ENCODE results near the gene ZDHHC5.
A peak's percentile ranks its signal among the peaks of the same experiment; 100 is the strongest.
"Not testable (repeated sequence)": the region's sequence is repeated elsewhere in the genome, so short reads cannot be mapped to it uniquely, and the experiment has no call there.

ZDHHC5 gene

DNA sequence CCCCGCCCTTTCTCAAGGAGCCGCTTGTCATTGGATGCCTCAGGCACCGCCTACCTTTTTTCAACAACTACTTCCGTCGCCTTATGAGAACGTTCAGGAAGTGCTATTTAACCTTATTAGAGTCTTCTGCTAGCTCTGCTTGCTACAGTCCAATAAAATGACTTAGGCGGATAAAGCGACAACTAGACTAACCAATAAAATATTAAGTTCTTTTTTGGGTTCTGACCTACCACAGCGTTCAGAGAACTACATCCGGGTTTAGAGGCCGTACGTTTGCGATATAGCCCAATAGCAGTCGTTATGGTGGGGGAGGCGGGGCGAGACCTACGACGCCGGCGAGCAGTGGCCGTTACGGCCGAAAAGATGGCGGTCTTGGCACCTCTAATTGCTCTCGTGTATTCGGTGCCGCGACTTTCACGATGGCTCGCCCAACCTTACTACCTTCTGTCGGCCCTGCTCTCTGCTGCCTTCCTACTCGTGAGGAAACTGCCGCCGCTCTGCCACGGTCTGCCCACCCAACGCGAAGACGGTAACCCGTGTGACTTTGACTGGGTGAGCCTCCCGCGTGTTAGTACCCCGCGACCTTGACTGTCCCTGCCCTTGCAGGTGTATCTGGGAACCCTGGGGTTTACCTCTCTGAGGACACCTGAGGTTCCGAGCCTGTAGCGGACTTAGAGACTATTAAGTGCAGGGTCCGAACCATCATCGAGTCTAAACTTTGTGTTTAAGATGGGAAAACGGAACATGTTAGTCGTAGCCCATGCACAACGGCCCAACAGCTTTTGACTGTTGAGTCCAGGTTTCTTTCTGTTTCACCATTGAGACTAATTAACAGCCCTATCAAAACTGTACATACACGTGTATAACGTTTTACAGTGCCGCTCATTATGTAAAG, 44.6 kb downstream of the ZDHHC5 start, which contains the start of gene TMX2:
Gene TMX2 (plus strand): TSS at position 338 of the 895 bp plus-strand sequence. CDS start 26 bp downstream, at position 364.
- H3K27me3 ChIP-seq (ENCODE audit: insufficient read depth, low read length), result no peaks in the 10 kb centered on the region
- H3K27ac ChIP-seq (ENCODE audit: low read length), result peak within 1 kb of the TSS; percentile 88
- peak within 1 kb of the TSS; percentile 98 for H3K4me3 ChIP-seq (ENCODE audit: low read length)
- H3K36me3 ChIP-seq (ENCODE audit: insufficient read depth, low read depth, low read length), result peaks cover 8% of the 10 kb centered on the region; the same call in 1 of the 2 replicates
- H3K9me3 ChIP-seq (ENCODE audit: insufficient read depth, low read depth, low read length), result no peaks in the 10 kb centered on the region
- peak within 1 kb of the TSS; percentile 98 for H3K9ac ChIP-seq (ENCODE audit: low read depth, low read length)
- peaks cover 7% of the 10 kb centered on the region; the same call in 1 of the 2 replicates for H3K4me1 ChIP-seq (ENCODE audit: insufficient read depth, low read length)

DNA sequence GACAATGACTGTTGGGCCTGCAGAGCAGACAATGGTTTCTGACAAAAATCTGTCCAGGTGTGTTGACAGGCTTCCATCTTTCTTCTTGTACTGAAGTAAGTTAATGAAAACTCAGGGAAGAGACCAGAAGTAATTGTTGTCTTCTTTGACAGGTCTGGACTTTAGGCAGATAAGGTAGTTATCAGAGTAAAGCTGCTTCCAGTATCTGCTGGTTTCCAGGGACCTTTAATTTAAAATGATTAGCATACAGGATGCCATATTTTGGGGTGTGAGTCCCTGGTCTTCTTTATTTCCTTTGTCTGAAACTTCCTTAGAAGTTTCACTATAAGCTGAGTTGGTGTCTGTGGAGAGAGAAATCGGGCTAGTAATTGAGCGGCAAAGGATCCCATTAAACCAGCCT, 45.9 kb downstream of the ZDHHC5 start:
- H3K4me1 ChIP-seq (ENCODE audit: insufficient read depth, low read length), result peaks cover 7% of the 10 kb centered on the region; the same call in 1 of the 2 replicates
- H3K4me3 ChIP-seq (ENCODE audit: low read length), result peak overlapping the region; percentile 98
- H3K36me3 ChIP-seq (ENCODE audit: insufficient read depth, low read depth, low read length), result peaks cover 10% of the 10 kb centered on the region
- no peaks in the 10 kb centered on the region; the same call in 1 of the 2 replicates for H3K9me3 ChIP-seq (ENCODE audit: insufficient read depth, low read depth, low read length)
- no peak overlapping the region for H3K27ac ChIP-seq (ENCODE audit: low read length)
- peak overlapping the region; percentile 98; the same call in 1 of the 2 replicates for H3K9ac ChIP-seq (ENCODE audit: low read depth, low read length)
- no peaks in the 10 kb centered on the region for H3K27me3 ChIP-seq (ENCODE audit: insufficient read depth, low read length)

DNA sequence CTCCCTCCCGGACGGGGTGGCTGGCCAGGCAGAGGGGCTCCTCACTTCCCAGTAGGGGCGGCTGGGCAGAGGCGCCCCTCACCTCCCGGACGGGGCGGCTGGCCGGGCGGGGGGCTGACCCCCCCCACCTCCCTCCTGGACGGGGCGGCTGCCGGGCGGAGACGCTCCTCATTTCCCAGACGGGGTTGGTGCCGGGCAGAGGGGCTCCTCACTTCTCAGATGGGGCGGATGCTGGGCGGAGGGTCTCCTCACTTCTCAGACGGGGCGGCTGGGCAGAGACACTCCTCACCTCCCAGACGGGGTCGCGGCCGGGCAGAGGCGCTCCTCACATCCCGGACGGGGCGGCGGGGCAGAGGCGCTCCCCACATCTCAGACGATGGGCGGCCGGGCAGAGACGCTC, 48.8 kb downstream of the ZDHHC5 start:
- not testable (repeated sequence) for H3K4me3 ChIP-seq (ENCODE audit: low read length); H3K27ac ChIP-seq (ENCODE audit: low read length); H3K9me3 ChIP-seq (ENCODE audit: insufficient read depth, low read depth, low read length); H3K4me1 ChIP-seq (ENCODE audit: insufficient read depth, low read length); H3K9ac ChIP-seq (ENCODE audit: low read depth, low read length); H3K27me3 ChIP-seq (ENCODE audit: insufficient read depth, low read length)
- H3K36me3 ChIP-seq (ENCODE audit: insufficient read depth, low read depth, low read length), result peaks cover 29% of the 10 kb centered on the region

DNA sequence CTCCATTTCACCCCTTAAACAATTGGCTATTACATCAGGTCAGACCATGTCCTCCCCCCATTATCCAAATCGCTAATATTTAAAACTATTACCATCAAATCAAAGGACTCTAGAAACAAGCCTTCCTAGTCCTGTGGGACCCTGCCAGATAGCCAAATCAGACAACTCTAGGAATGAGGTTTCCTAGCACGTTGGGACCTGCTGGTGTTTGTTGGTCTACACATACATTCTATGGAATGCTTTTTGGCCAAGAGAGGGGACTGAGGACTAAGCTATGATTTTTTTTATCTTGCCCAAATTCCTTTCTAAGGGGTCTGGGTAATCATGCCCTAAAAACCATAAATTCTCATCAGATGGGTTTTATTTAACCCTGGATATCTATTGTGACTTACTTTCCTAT, 59.3 kb downstream of the ZDHHC5 start:
- H3K27ac ChIP-seq (ENCODE audit: low read length), result no peak overlapping the region
- no peaks in the 10 kb centered on the region for H3K9me3 ChIP-seq (ENCODE audit: insufficient read depth, low read depth, low read length)
- H3K9ac ChIP-seq (ENCODE audit: low read depth, low read length), result no peak overlapping the region
- no peaks in the 10 kb centered on the region; the same call in 1 of the 2 replicates for H3K4me1 ChIP-seq (ENCODE audit: insufficient read depth, low read length)
- H3K27me3 ChIP-seq (ENCODE audit: insufficient read depth, low read length), result no peaks in the 10 kb centered on the region
- H3K4me3 ChIP-seq (ENCODE audit: low read length), result no peak overlapping the region
- peaks cover 8% of the 10 kb centered on the region; the same call in 1 of the 2 replicates for H3K36me3 ChIP-seq (ENCODE audit: insufficient read depth, low read depth, low read length)

DNA sequence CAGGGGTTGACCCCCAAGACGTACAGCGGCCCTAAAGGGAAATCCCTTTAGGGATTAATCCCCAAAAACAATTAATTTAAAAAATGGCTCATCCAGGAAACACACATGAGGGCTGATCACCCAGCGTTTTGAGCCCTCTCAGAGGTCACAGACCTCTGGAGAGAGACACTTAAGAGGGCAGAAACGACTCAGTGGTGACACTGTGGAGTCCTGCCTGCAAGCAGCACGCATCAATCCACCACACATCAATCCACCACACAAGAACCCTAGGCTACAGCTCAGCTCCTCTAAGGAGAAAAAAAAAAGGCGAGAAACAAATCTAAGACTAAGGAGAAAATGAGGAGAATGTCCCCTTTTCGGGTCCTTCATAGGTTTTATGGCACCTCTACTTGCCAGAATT, 60.9 kb downstream of the ZDHHC5 start:
- Histone ChIP-seq H3K36me3 (ENCODE audit: insufficient read depth, low read depth, low read length) (no peaks in the 10 kb centered on the region; the same call in 1 of the 2 replicates), H3K9ac (ENCODE audit: low read depth, low read length) (peak overlapping the region; percentile 2; the same call in 1 of the 2 replicates), H3K27ac (ENCODE audit: low read length) (no peak overlapping the region), H3K9me3 (ENCODE audit: insufficient read depth, low read depth, low read length) (no peaks in the 10 kb centered on the region), H3K27me3 (ENCODE audit: insufficient read depth, low read length) (no peaks in the 10 kb centered on the region), H3K4me3 (ENCODE audit: low read length) (peak overlapping the region; percentile 0; the same call in 1 of the 2 replicates), H3K4me1 (ENCODE audit: insufficient read depth, low read length) (no peaks in the 10 kb centered on the region; the same call in 1 of the 2 replicates)

DNA sequence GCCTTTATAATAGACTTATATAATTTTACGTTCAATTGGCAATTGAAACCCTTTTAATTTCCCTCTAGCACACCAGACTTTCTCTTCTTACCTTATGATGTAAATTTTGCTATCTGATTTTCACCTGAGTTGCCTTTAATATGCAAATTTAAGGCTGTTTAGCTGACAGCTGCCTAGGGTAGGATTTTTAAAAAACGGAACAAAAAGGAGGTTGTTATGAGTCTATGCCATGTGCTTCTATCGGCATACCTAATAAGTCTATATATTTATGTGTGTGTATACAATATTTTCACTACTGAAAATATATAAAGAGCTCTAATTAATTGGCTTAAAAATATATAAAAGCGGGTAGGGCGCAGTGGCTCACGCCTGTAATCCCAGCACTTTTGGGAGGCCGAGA, 61.6 kb downstream of the ZDHHC5 start:
- Histone ChIP-seq H3K27me3 (ENCODE audit: insufficient read depth, low read length) (no peaks in the 10 kb centered on the region), H3K4me1 (ENCODE audit: insufficient read depth, low read length) (no peaks in the 10 kb centered on the region; the same call in 1 of the 2 replicates), H3K9me3 (ENCODE audit: insufficient read depth, low read depth, low read length) (no peaks in the 10 kb centered on the region), H3K4me3 (ENCODE audit: low read length) (peak overlapping the region; percentile 0), H3K9ac (ENCODE audit: low read depth, low read length) (peak overlapping the region; percentile 2; the same call in 1 of the 2 replicates), H3K36me3 (ENCODE audit: insufficient read depth, low read depth, low read length) (no peaks in the 10 kb centered on the region; the same call in 1 of the 2 replicates), H3K27ac (ENCODE audit: low read length) (no peak overlapping the region)

DNA sequence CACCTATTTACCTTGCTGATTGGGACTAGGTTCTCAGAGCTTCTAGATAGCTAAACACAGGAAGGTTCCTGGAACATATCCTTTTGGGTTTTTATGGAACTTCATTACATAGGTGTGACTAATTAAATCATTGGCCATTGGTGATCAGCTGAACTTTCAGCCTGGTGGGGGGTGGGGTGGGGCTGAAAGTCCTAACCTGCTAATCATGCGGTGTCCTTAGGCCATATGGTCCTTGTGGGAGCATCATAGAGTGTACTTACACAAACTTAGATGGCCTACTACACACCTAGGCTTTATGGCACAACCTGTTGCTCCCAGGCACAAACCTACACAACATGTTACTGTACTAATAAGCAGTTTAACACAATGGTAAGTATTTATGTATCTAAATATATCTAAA, 64.7 kb downstream of the ZDHHC5 start:
- Histone ChIP-seq H3K9ac (ENCODE audit: low read depth, low read length) (no peak overlapping the region), H3K36me3 (ENCODE audit: insufficient read depth, low read depth, low read length) (peaks cover 4% of the 10 kb centered on the region; the same call in 1 of the 2 replicates), H3K27ac (ENCODE audit: low read length) (no peak overlapping the region), H3K27me3 (ENCODE audit: insufficient read depth, low read length) (no peaks in the 10 kb centered on the region), H3K9me3 (ENCODE audit: insufficient read depth, low read depth, low read length) (no peaks in the 10 kb centered on the region), H3K4me3 (ENCODE audit: low read length) (no peak overlapping the region), H3K4me1 (ENCODE audit: insufficient read depth, low read length) (peaks cover 10% of the 10 kb centered on the region; the same call in 1 of the 2 replicates)

DNA sequence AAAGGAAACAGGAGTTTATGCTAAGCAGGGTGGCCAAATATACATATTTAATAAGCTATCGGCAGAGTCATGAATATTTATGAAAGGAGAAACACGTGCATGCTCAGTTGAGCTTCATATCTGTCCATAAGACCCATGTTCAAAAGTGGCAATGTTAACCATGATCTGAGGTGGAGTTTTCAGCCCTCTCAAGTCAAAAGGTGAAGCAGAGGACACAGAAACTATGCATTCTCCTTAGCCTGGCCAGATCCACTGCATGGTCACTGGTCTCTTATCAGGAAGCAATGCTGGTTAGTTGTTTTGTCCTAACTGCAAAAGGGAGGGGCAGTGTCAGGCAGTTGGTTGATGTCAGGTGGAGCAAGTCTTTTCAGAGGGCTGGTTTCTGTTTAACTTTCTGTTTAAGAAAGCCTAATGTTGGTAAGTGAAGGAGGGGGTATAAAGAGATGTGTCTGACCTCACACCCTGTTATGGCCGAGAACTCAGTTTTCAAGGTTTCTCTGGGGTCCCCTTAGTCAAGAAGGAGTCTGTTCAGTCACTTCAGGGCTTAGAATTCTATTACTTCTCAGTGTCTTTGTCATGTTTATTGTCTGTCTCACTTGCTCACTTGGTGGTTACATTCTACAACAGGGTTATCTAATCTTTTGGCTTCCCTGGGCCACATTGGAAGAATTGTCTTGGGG, 67.8 kb downstream of the ZDHHC5 start:
- Histone ChIP-seq H3K27me3 (ENCODE audit: insufficient read depth, low read length) (no peaks in the 10 kb centered on the region), H3K4me3 (ENCODE audit: low read length) (no peak overlapping the region), H3K36me3 (ENCODE audit: insufficient read depth, low read depth, low read length) (peaks cover 35% of the 10 kb centered on the region), H3K4me1 (ENCODE audit: insufficient read depth, low read length) (peaks cover 10% of the 10 kb centered on the region; the same call in 1 of the 2 replicates), H3K9me3 (ENCODE audit: insufficient read depth, low read depth, low read length) (no peaks in the 10 kb centered on the region), H3K9ac (ENCODE audit: low read depth, low read length) (no peak overlapping the region), H3K27ac (ENCODE audit: low read length) (no peak overlapping the region)

DNA sequence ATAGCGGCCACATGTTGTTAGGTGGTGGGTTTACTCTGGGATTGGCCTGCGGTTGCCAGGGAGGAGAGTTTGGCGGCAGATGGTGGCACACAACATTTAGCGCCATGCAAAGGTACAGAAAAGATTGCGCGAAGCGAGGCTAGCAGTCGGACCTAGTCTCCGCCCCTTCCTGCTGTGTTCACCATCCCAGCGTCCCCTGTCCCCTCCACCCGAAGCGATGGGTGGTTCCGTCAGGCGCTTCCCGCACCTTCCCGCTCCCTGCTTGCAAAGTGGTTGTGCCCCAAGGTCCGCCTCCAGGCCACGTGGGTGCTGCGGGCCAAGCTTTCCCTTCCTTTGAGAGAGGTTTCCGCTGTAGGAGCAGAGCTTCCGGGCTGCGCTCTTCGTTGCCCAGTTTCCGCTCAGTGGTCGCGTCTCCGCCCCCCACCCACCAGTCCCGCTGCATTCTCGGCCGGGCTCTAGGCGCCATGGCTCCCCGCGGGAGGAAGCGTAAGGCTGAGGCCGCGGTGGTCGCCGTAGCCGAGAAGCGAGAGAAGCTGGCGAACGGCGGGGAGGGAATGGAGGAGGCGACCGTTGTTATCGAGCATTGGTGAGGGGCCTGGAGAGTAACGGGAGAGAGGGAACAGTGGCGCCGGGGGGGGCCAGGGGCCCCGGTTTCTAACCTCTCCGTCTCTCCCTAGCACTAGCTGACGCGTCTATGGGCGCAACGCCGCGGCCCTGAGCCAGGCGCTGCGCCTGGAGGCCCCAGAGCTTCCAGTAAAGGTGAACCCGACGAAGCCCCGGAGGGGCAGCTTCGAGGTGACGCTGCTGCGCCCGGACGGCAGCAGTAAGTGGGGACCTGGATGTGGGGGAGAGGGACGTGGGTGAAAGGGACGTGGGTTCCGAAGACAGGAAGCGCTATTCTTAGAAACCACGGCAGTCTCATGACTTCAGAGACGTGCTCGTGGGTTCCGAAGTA, 73.5 kb downstream of the ZDHHC5 start, which contains the start of gene SELENOH:
Gene SELENOH (plus strand): TSS at position 360 of the 955 bp plus-strand sequence. CDS start 105 bp downstream, at position 465.
- peak within 1 kb of the TSS; percentile 64 for H3K27ac ChIP-seq (ENCODE audit: low read length)
- peak within 1 kb of the TSS; percentile 97 for H3K4me3 ChIP-seq (ENCODE audit: low read length)
- H3K9ac ChIP-seq (ENCODE audit: low read depth, low read length), result peak within 1 kb of the TSS; percentile 97
- H3K27me3 ChIP-seq (ENCODE audit: insufficient read depth, low read length), result no peaks in the 10 kb centered on the region
- H3K9me3 ChIP-seq (ENCODE audit: insufficient read depth, low read depth, low read length), result no peaks in the 10 kb centered on the region
- peaks cover 70% of the 10 kb centered on the region for H3K36me3 ChIP-seq (ENCODE audit: insufficient read depth, low read depth, low read length)
- 0 out of 2 replicates have a peak, but pooled peaks cover 5% of the 10 kb centered on the region for H3K4me1 ChIP-seq (ENCODE audit: insufficient read depth, low read length)

DNA sequence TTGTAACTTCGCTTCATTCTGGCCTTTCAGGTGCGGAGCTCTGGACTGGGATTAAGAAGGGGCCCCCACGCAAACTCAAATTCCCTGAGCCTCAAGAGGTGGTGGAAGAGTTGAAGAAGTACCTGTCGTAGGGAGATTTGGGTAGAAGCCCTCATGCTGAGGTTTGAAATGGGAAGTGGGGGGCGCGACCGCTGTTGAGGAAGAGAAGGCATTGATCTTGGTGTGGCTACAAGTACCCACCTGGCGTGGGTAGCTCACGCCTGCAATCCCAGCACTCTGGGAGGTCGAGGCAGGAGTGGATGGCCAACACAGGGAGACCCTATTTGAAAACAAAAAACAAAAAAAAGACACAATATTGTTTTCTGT, 74.2 kb downstream of the ZDHHC5 start:
- Histone ChIP-seq H3K36me3 (ENCODE audit: insufficient read depth, low read depth, low read length) (peaks cover 75% of the 10 kb centered on the region), H3K9ac (ENCODE audit: low read depth, low read length) (peak overlapping the region; percentile 97), H3K27ac (ENCODE audit: low read length) (peak overlapping the region; percentile 64), H3K27me3 (ENCODE audit: insufficient read depth, low read length) (no peaks in the 10 kb centered on the region), H3K9me3 (ENCODE audit: insufficient read depth, low read depth, low read length) (no peaks in the 10 kb centered on the region), H3K4me3 (ENCODE audit: low read length) (peak overlapping the region; percentile 97), H3K4me1 (ENCODE audit: insufficient read depth, low read length) (0 out of 2 replicates have a peak, but pooled peaks cover 5% of the 10 kb centered on the region)
